Endothelial cell of umbilical vein (primary cell): ENCODE data around the gene APMAP.

Experiments used
- EZH2 ChIP-seq: IDR thresholded peaks from 2 replicates; pipeline ENCODE4 v1.6.1; 2012; ENCODE audit warnings: borderline replicate concordance, low read depth, mild to moderate bottlenecking, moderate library complexity, low read length, inconsistent platforms; ENCODE audit not compliant: severe bottlenecking
- GATA2 ChIP-seq: IDR thresholded peaks from 2 replicates; pipeline ENCODE4 v1.7.0; 2011; ENCODE audit warnings: low read depth, mild to moderate bottlenecking, moderate library complexity, mixed read lengths, low read length; ENCODE audit not compliant: insufficient read length, insufficient read depth
- POLR2AphosphoS5 ChIP-seq: IDR thresholded peaks from 2 replicates; pipeline ENCODE4 v1.6.1; 2012; ENCODE audit warnings: low read depth, mild to moderate bottlenecking, control low read depth, low read length, moderate library complexity; ENCODE audit not compliant: insufficient read depth
- TF ChIP-seq, protein P1 (sequence below), 2 donors: IDR thresholded peaks; 1 replicate in 1 of 2; 2 replicates in 1 of 2; pipeline ENCODE4 v1.5.1; 2011; ENCODE audit warnings: low read length in 2 of 2, mild to moderate bottlenecking in 2 of 2, moderate library complexity in 2 of 2, control low read depth in 1 of 2, inconsistent platforms in 1 of 2, low read depth in 1 of 2; ENCODE audit not compliant: insufficient read depth in 1 of 2; ENCODE audit errors: extremely low read depth in 1 of 2

- TF ChIP-seq, protein P1, sequence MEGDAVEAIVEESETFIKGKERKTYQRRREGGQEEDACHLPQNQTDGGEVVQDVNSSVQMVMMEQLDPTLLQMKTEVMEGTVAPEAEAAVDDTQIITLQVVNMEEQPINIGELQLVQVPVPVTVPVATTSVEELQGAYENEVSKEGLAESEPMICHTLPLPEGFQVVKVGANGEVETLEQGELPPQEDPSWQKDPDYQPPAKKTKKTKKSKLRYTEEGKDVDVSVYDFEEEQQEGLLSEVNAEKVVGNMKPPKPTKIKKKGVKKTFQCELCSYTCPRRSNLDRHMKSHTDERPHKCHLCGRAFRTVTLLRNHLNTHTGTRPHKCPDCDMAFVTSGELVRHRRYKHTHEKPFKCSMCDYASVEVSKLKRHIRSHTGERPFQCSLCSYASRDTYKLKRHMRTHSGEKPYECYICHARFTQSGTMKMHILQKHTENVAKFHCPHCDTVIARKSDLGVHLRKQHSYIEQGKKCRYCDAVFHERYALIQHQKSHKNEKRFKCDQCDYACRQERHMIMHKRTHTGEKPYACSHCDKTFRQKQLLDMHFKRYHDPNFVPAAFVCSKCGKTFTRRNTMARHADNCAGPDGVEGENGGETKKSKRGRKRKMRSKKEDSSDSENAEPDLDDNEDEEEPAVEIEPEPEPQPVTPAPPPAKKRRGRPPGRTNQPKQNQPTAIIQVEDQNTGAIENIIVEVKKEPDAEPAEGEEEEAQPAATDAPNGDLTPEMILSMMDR (IDR thresholded peaks at IDR 0.05; ENCODE audit: extremely low read depth in 1 of 2, insufficient read depth in 1 of 2, low read depth in 1 of 2, low read length in 2 of 2) = no peak
- no peak for TF ChIP-seq POLR2AphosphoS5
- no peak for TF ChIP-seq GATA2
- no peak for TF ChIP-seq EZH2
Observed at GRCh38 chr20:24953209-24953575, 39.4 kb downstream of the APMAP start.
